Right cardiac atrium (tissue), 5 donors: ENCODE measurements around the gene CTU1. TPM values are rescaled to one million over a fixed set of nuclear protein-coding genes. Genes with fewer than 3 reads are reported as not detected.

Source experiments
- ATAC-seq, 2 donors: fragments of 200-7000 bp; cut with Tn5 transposase; one replicate each; pipeline versions ENCODE4 v1.8.0 to v1.9.1; 2020; ENCODE audit warnings: moderate library complexity in 2 of 2, mild to moderate bottlenecking in 1 of 2
- DNase-seq, 3 donors: peaks; one replicate each; pipeline ENCODE4 v3.0.0-alpha.2; 2020
- H3K27ac ChIP-seq: one replicate; pipeline ENCODE4 v1.5.1; 2013; ENCODE audit warnings: mild to moderate bottlenecking, low read length, control low read depth, moderate library complexity
- H3K27me3 ChIP-seq: one replicate; pipeline ENCODE4 v1.6.1; 2013; ENCODE audit not compliant: control insufficient read depth, insufficient read depth
- H3K4me1 ChIP-seq: one replicate; pipeline ENCODE4 v1.6.1; 2013; ENCODE audit warnings: low read length; ENCODE audit not compliant: control insufficient read depth, insufficient read depth
- H3K4me3 ChIP-seq: one replicate; pipeline ENCODE4 v1.5.1; 2013; ENCODE audit warnings: low read length, control low read depth
- H3K9me3 ChIP-seq: one replicate; pipeline ENCODE4 v1.6.1; 2013; ENCODE audit warnings: low read length; ENCODE audit not compliant: control insufficient read depth
- WGBS: extraction: QIAGEN DNeasy Blood & Tissue Kit; methylation state at CpG from one replicate; pipeline ENCODE4 v1.1.7; 2013; 5-methylcytosine and 5-hydroxymethylcytosine counted together
- intact Hi-C, 4 donors: fragments of 100-400 bp; cut with DNase I; formaldehyde crosslinking; loops; one replicate each; pipeline versions ENCODE4 v1.11.0 to v1.14.0; 2022 to 2023
- polyA plus RNA-seq: library from polyadenylated mRNA; stranded (reverse); fragments of 200-250 nt; gene quantifications from one replicate; pipeline ENCODE4 v1.2.3, GENCODE V29; 2013
- total RNA-seq, 4 donors: library from RNA; stranded (reverse); fragmentation: NEBNext Ultra II Directional; extraction: Animal tissue kit (Norgen Biotek cat#: 25700); gene quantifications; one replicate each; pipeline ENCODE4 v1.2.1, GENCODE V29; 2021
- donor health status: healthy with polysubstance abuse.
- donor health status: DM: no; HTN: yes; CAD: no.
- donor health status: DM: no; HTN: no; CAD: no.
- donor health status: DM: no; HTN: yes; CAD: no; lungs with severe emphysema.
- donor health status: DM: yes; HTN: yes; CAD: no.

CTU1 gene
- total and polyA plus RNA-seq, 5 donors: 2.0 to 5.3 (median 4.3) TPM

- H3K27ac ChIP-seq: no peak overlapping the region
- intact Hi-C loops: loop anchor here in 3 of 4 donors (2.0 to 10.0 kb wide), 4 partner anchors 66 to 169 kb away; partner anchors contain the start of gene KLK11 (in 1 of the 3)
- ATAC-seq (no peak), DNase-seq (no peak)
- no peaks in the 10 kb centered on the region for H3K4me1 ChIP-seq
- WGBS: 75% methylated on average over 22 of the region's 22 CpGs
- H3K9me3 ChIP-seq: no peaks in the 10 kb centered on the region
- H3K27me3 ChIP-seq: no peaks in the 10 kb centered on the region
- no peak overlapping the region for H3K4me3 ChIP-seq
These were observed 14.5 kb downstream of the CTU1 start for GRCh38 chr19:51093510-51094345.

- no peak for DNase-seq
- Histone ChIP-seq H3K27ac (no peak overlapping the region), H3K4me3 (no peak overlapping the region), H3K4me1 (no peaks in the 10 kb centered on the region), H3K27me3 (no peaks in the 10 kb centered on the region), H3K9me3 (no peaks in the 10 kb centered on the region)
- ATAC-seq: no peak
- 81% methylated on average over 8 of the region's 8 CpGs for WGBS
- intact Hi-C loops: loop anchor here in 3 of 4 donors (2.0 to 10.0 kb wide), 4 partner anchors 66 to 168 kb away; partner anchors contain the start of gene KLK11 (in 1 of the 3)
These were observed 15.1 kb downstream of the CTU1 start for GRCh38 chr19:51093101-51093500.

- Histone ChIP-seq H3K27me3 (no peaks in the 10 kb centered on the region), H3K27ac (no peak overlapping the region), H3K4me3 (no peak overlapping the region), H3K9me3 (no peaks in the 10 kb centered on the region), H3K4me1 (no peaks in the 10 kb centered on the region)
- intact Hi-C loops: loop anchor here in 3 of 4 donors (2.0 to 10.0 kb wide), 4 partner anchors 65 to 167 kb away; partner anchors contain the start of gene KLK11 (in 1 of the 3)
- ATAC-seq (no peak), DNase-seq (no peak)
- 58% methylated on average over 16 of the region's 16 CpGs for WGBS
These were observed 16.0 kb downstream of the CTU1 start for GRCh38 chr19:51091895-51092873.

GRCh38 chr19:51091126-51091525 lies 17.1 kb downstream of the CTU1 start:
- no peak for DNase-seq
- intact Hi-C loops: loop anchor here in 3 of 4 donors (5.0 to 10.0 kb wide), 3 partner anchors 64 to 166 kb away; partner anchors contain the start of gene KLK11 (in 1 of the 3)
- H3K4me3 ChIP-seq: no peak overlapping the region
- WGBS: 79% methylated on average over 10 of the region's 10 CpGs
- H3K27me3 ChIP-seq: no peaks in the 10 kb centered on the region
- no peaks in the 10 kb centered on the region for H3K9me3 ChIP-seq
- ATAC-seq: no peak
- no peaks in the 10 kb centered on the region for H3K4me1 ChIP-seq
- H3K27ac ChIP-seq: no peak overlapping the region

GRCh38 chr19:51090471-51090870 lies 17.7 kb downstream of the CTU1 start:
- WGBS: 62% methylated on average over 8 of the region's 8 CpGs
- intact Hi-C loops: loop anchor here in 3 of 4 donors (5.0 to 10.0 kb wide), 3 partner anchors 63 to 166 kb away; partner anchors contain the start of gene KLK11 (in 1 of the 3)

GRCh38 chr19:51089786-51090185 lies 18.4 kb downstream of the CTU1 start:
- intact Hi-C loops: loop anchor here in 3 of 4 donors (5.0 to 10.0 kb wide), 3 partner anchors 62 to 165 kb away; partner anchors contain the start of gene KLK11 (in 1 of the 3)
- Histone ChIP-seq H3K4me3 (no peak overlapping the region), H3K27me3 (no peaks in the 10 kb centered on the region), H3K27ac (no peak overlapping the region), H3K9me3 (no peaks in the 10 kb centered on the region), H3K4me1 (no peaks in the 10 kb centered on the region)
- WGBS: 81% methylated on average over 17 of the region's 17 CpGs
- no peak for ATAC-seq
- no peak for DNase-seq

More at GRCh38 chr19:51090471-51090870, 17.7 kb downstream of the CTU1 start:
- ATAC-seq (no peak), DNase-seq (no peak)
- no peaks in the 10 kb centered on the region for H3K9me3 ChIP-seq
- H3K27me3 ChIP-seq: no peaks in the 10 kb centered on the region
- no peaks in the 10 kb centered on the region for H3K4me1 ChIP-seq
- H3K4me3 ChIP-seq: no peak overlapping the region
- H3K27ac ChIP-seq: no peak overlapping the region

- intact Hi-C loops: no loop called here
- Histone ChIP-seq H3K4me3 (no peak overlapping the region), H3K27ac (no peak overlapping the region), H3K4me1 (no peaks in the 10 kb centered on the region), H3K9me3 (no peaks in the 10 kb centered on the region), H3K27me3 (no peaks in the 10 kb centered on the region)
- 82% methylated on average over 18 of the region's 18 CpGs for WGBS
- DNase-seq: no peak
- ATAC-seq: no peak
These were observed 21.9 kb downstream of the CTU1 start for GRCh38 chr19:51086153-51086850.

GRCh38 chr19:51084505-51084904 lies 23.7 kb downstream of the CTU1 start:
- H3K4me3 ChIP-seq: no peak overlapping the region
- DNase-seq (no peak), ATAC-seq (no peak)
- intact Hi-C loops: no loop called here
- no peak overlapping the region for H3K27ac ChIP-seq
- H3K27me3 ChIP-seq: no peaks in the 10 kb centered on the region
- no peaks in the 10 kb centered on the region for H3K9me3 ChIP-seq
- no peaks in the 10 kb centered on the region for H3K4me1 ChIP-seq
- WGBS: 75% methylated on average over 7 of the region's 7 CpGs

GRCh38 chr19:51083783-51084182 lies 24.4 kb downstream of the CTU1 start:
- Histone ChIP-seq H3K4me1 (no peaks in the 10 kb centered on the region), H3K4me3 (no peak overlapping the region), H3K27ac (no peak overlapping the region), H3K9me3 (no peaks in the 10 kb centered on the region), H3K27me3 (no peaks in the 10 kb centered on the region)
- intact Hi-C loops: no loop called here
- DNase-seq: no peak
- WGBS: 74% methylated on average over 14 of the region's 14 CpGs
- no peak for ATAC-seq

GRCh38 chr19:51083181-51083580 lies 25.0 kb downstream of the CTU1 start:
- Histone ChIP-seq H3K4me3 (no peak overlapping the region), H3K27ac (no peak overlapping the region), H3K9me3 (no peaks in the 10 kb centered on the region), H3K27me3 (no peaks in the 10 kb centered on the region), H3K4me1 (no peaks in the 10 kb centered on the region)
- DNase-seq (no peak), ATAC-seq (no peak)
- 34% methylated on average over 4 of the region's 4 CpGs for WGBS
- intact Hi-C loops: no loop called here
